ENCODE results near the gene CREB5. TPM values are rescaled to one million over a fixed set of nuclear protein-coding genes. Genes with fewer than 3 reads are reported as not detected.

The CREB5 gene
- total and polyA plus RNA-seq, 2 experiments from 2014 or later = 2.4 to 4.4 TPM

DNA sequence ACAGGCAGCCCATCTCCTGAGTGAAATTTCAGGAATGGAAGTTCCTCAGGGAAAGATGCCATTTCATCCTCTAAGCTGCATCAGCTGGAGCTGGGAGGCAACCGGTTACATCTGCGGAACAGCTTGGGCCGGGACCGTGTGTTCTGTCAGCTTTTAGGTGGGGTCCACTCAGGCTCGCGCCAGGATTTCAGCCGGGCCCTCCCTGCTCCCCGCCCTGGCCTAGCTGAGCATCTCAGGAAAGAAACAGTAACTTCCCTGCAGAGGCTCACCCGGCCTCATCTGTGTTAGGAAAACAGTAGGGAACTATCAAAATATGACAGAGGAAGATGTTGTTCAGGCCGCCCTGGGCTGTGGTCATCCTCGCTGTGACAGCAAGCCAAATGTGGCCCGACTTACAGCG lies 435.4 kb downstream of the CREB5 start:
- no peak for ATAC-seq
- no peak overlapping the region for H3K27ac ChIP-seq (ENCODE audit: low read depth)
- no peaks in the 10 kb centered on the region for H3K79me2 ChIP-seq (replicated peaks; ENCODE audit: insufficient read depth)
- no peaks in the 10 kb centered on the region for H3K36me3 Mint-ChIP-seq (ENCODE audit: low read depth)
- DNase-seq (ENCODE audit: low spot score) = no peak
- TF ChIP-seq ZNF331 (CRISPR knock-in tag; IDR thresholded peaks at IDR 0.05; ENCODE audit: low read depth) = no peak
- TF ChIP-seq, protein P1, sequence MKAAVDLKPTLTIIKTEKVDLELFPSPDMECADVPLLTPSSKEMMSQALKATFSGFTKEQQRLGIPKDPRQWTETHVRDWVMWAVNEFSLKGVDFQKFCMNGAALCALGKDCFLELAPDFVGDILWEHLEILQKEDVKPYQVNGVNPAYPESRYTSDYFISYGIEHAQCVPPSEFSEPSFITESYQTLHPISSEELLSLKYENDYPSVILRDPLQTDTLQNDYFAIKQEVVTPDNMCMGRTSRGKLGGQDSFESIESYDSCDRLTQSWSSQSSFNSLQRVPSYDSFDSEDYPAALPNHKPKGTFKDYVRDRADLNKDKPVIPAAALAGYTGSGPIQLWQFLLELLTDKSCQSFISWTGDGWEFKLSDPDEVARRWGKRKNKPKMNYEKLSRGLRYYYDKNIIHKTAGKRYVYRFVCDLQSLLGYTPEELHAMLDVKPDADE (IDR thresholded peaks at IDR 0.05) = no peak
- TF ChIP-seq REST (IDR thresholded peaks at IDR 0.05; ENCODE audit: unreplicated experiment) = no peak
- no peak for TF ChIP-seq POLR2AphosphoS5 (IDR thresholded peaks at IDR 0.05; ENCODE audit: low read depth)
- no peak for TF ChIP-seq EZH2phosphoT487 (IDR thresholded peaks at IDR 0.05; ENCODE audit: unreplicated experiment)
- H3K4me3 Mint-ChIP-seq = no peak overlapping the region
- H3K4me1 ChIP-seq (ENCODE audit: insufficient read depth) = peaks cover under 1% of the 10 kb centered on the region; the same call in 1 of the 2 replicates
- H3K27me3 Mint-ChIP-seq (ENCODE audit: insufficient read depth, low read depth, poor library complexity) = peaks cover 2% of the 10 kb centered on the region
- no peaks in the 10 kb centered on the region for H4K20me1 ChIP-seq (replicated peaks; ENCODE audit: insufficient read depth)
- H3K4me1 Mint-ChIP-seq = no peaks in the 10 kb centered on the region
- H3K36me3 ChIP-seq (ENCODE audit: insufficient read depth) = no peaks in the 10 kb centered on the region
- H2AFZ ChIP-seq = peak overlapping the region; percentile 28; the same call in 1 of the 2 replicates
- no peaks in the 10 kb centered on the region for H3F3A ChIP-seq (replicated peaks; ENCODE audit: low read depth)
- H3K27ac Mint-ChIP-seq = no peak overlapping the region
- H3K9me2 ChIP-seq (ENCODE audit: insufficient read depth) = no peaks in the 10 kb centered on the region
- H3K4me2 ChIP-seq = no peak overlapping the region
- peaks cover 9% of the 10 kb centered on the region for H3K27me3 ChIP-seq (ENCODE audit: insufficient read depth)
- no peak overlapping the region for H3K4me3 ChIP-seq
- no peaks in the 10 kb centered on the region for H3K9me3 Mint-ChIP-seq

DNA sequence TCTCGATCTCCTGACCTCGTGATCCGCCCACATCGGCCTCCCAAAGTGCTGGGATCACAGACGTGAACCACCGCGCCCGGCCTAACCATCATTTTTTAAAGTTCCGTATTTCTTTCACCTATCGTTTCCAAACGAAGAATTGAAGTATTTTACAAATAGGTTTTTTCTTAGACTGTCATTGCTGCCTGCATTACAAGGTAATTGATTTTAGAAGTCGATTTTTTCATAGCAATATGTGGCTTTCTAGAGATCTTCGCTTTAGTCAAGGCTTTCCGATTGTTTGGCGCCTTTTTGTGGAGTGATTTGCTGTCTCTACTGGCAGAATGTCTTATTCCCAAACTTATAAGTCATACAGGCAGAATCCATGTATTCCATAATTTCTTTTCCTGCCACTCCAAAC lies 436.6 kb downstream of the CREB5 start:
- DNase-seq (ENCODE audit: low spot score) (no peak), ATAC-seq (no peak)
- H3K9me3 Mint-ChIP-seq = no peaks in the 10 kb centered on the region
- no peak overlapping the region for H3K27ac ChIP-seq (ENCODE audit: low read depth)
- H3K9me2 ChIP-seq (ENCODE audit: insufficient read depth) = no peaks in the 10 kb centered on the region
- no peak overlapping the region for H2AFZ ChIP-seq
- no peaks in the 10 kb centered on the region for H3K36me3 ChIP-seq (ENCODE audit: insufficient read depth)
- H3K4me1 Mint-ChIP-seq = peaks cover 7% of the 10 kb centered on the region; the same call in 2 of the 3 replicates
- no peak overlapping the region for H3K4me3 Mint-ChIP-seq
- H3K79me2 ChIP-seq (replicated peaks; ENCODE audit: insufficient read depth) = no peaks in the 10 kb centered on the region
- H3K4me1 ChIP-seq (ENCODE audit: insufficient read depth) = peaks cover 10% of the 10 kb centered on the region
- H3K27me3 ChIP-seq (ENCODE audit: insufficient read depth) = peaks cover 21% of the 10 kb centered on the region
- H3K27me3 Mint-ChIP-seq (ENCODE audit: insufficient read depth, low read depth, poor library complexity) = peaks cover 7% of the 10 kb centered on the region
- no peak overlapping the region for H3K4me3 ChIP-seq
- no peak overlapping the region for H3K27ac Mint-ChIP-seq
- H3K4me2 ChIP-seq = no peak overlapping the region
- H3F3A ChIP-seq (replicated peaks; ENCODE audit: low read depth) = no peaks in the 10 kb centered on the region
- no peaks in the 10 kb centered on the region for H3K36me3 Mint-ChIP-seq (ENCODE audit: low read depth)
- H4K20me1 ChIP-seq (replicated peaks; ENCODE audit: insufficient read depth) = no peaks in the 10 kb centered on the region
- no peak for TF ChIP-seq POLR2AphosphoS5 (IDR thresholded peaks at IDR 0.05; ENCODE audit: low read depth)
- no peak for TF ChIP-seq NANOG (IDR thresholded peaks at IDR 0.05; ENCODE audit: borderline replicate concordance)
- no peak for TF ChIP-seq EZH2 (IDR thresholded peaks at IDR 0.05; ENCODE audit: low read depth, unreplicated experiment)
- no peak for TF ChIP-seq ZNF114 (CRISPR knock-in tag; IDR thresholded peaks at IDR 0.05)
- TF ChIP-seq REST (IDR thresholded peaks at IDR 0.05; ENCODE audit: unreplicated experiment) = no peak
- TF ChIP-seq, protein P2, sequence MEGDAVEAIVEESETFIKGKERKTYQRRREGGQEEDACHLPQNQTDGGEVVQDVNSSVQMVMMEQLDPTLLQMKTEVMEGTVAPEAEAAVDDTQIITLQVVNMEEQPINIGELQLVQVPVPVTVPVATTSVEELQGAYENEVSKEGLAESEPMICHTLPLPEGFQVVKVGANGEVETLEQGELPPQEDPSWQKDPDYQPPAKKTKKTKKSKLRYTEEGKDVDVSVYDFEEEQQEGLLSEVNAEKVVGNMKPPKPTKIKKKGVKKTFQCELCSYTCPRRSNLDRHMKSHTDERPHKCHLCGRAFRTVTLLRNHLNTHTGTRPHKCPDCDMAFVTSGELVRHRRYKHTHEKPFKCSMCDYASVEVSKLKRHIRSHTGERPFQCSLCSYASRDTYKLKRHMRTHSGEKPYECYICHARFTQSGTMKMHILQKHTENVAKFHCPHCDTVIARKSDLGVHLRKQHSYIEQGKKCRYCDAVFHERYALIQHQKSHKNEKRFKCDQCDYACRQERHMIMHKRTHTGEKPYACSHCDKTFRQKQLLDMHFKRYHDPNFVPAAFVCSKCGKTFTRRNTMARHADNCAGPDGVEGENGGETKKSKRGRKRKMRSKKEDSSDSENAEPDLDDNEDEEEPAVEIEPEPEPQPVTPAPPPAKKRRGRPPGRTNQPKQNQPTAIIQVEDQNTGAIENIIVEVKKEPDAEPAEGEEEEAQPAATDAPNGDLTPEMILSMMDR (conservative IDR thresholded peaks at IDR 0.05; ENCODE audit: low read depth in 2 of 2) = no peak
